ENCODE results near the gene GALR2. TPM values are rescaled to one million over a fixed set of nuclear protein-coding genes. Genes with fewer than 3 reads are reported as not detected.

GALR2 gene
- total RNA-seq, 2 experiments from 2014 or later: 0.59 to 1.0 TPM

GRCh38 chr17:76089680-76090516 lies 15.3 kb downstream of the GALR2 start:
- peaks cover 12% of the 10 kb centered on the region for H3K4me1 ChIP-seq (ENCODE audit: insufficient read depth, low read length)
- POLR2A ChIA-PET: interaction anchor here (0.9 to 1.4 kb wide), 2 partner anchors 11 to 13 kb away, joined by 3 to 4 read pairs; partner anchors contain the start of gene ZACN
- Mint-ChIP-seq H3K27ac (no peak overlapping the region), H3K4me1 (ENCODE audit: low read depth) (peaks cover 5% of the 10 kb centered on the region), H3K36me3 (ENCODE audit: low read depth) (peaks cover 92% of the 10 kb centered on the region), H3K4me3 (no peak overlapping the region), H3K27me3 (no peaks in the 10 kb centered on the region), H3K9me3 (no peaks in the 10 kb centered on the region)
- no peak overlapping the region for H3K27ac ChIP-seq (ENCODE audit: low read depth in 1 of 2, low read length in 2 of 2)
- no peak for TF ChIP-seq CTCF (IDR thresholded peaks at IDR 0.05)
- H3K27me3 ChIP-seq (ENCODE audit: control insufficient read depth in 1 of 2, insufficient read depth in 2 of 2, low read length in 2 of 2): no peaks in the 10 kb centered on the region
- no peaks in the 10 kb centered on the region for H3K9me3 ChIP-seq (ENCODE audit: control insufficient read depth in 1 of 2, insufficient read depth in 1 of 2, low read length in 2 of 2)
- DNase-seq: peak in 1 of 14 experiments; percentile 11
- H3K4me3 ChIP-seq (ENCODE audit: low read length): no peak overlapping the region
- intact Hi-C loops (cut with DNase I, micrococcal nuclease): no loop called here
- peaks cover 98% of the 10 kb centered on the region for H3K36me3 ChIP-seq (ENCODE audit: insufficient read depth, low read length)
- ATAC-seq (ENCODE audit: poor library complexity): no peak
- CTCF ChIA-PET: no interaction called here

GRCh38 chr17:76090517-76091129 lies 16.0 kb downstream of the GALR2 start:
- Mint-ChIP-seq H3K4me1 (ENCODE audit: low read depth) (peaks cover 5% of the 10 kb centered on the region), H3K9me3 (no peaks in the 10 kb centered on the region), H3K36me3 (ENCODE audit: low read depth) (peaks cover 86% of the 10 kb centered on the region), H3K27me3 (no peaks in the 10 kb centered on the region), H3K4me3 (no peak overlapping the region), H3K27ac (no peak overlapping the region)
- CTCF ChIA-PET: no interaction called here
- intact Hi-C loops (cut with DNase I, micrococcal nuclease): no loop called here
- Histone ChIP-seq H3K4me1 (ENCODE audit: insufficient read depth, low read length) (peaks cover 12% of the 10 kb centered on the region), H3K27ac (ENCODE audit: low read depth in 1 of 2, low read length in 2 of 2) (no peak overlapping the region), H3K4me3 (ENCODE audit: low read length) (no peak overlapping the region), H3K36me3 (ENCODE audit: insufficient read depth, low read length) (peaks cover 98% of the 10 kb centered on the region), H3K27me3 (ENCODE audit: control insufficient read depth in 1 of 2, insufficient read depth in 2 of 2, low read length in 2 of 2) (no peaks in the 10 kb centered on the region), H3K9me3 (ENCODE audit: control insufficient read depth in 1 of 2, insufficient read depth in 1 of 2, low read length in 2 of 2) (no peaks in the 10 kb centered on the region)
- POLR2A ChIA-PET: interaction anchor here (1.4 kb wide), 1 partner anchor 11 kb away, joined by 4 read pairs; the partner anchor contains the start of gene ZACN
- ATAC-seq (ENCODE audit: poor library complexity) (no peak), DNase-seq (peak in 1 of 14 experiments; percentile 7)
- no peak for TF ChIP-seq CTCF (IDR thresholded peaks at IDR 0.05)

GRCh38 chr17:76091526-76092286 lies 17.1 kb downstream of the GALR2 start:
- H3K36me3 ChIP-seq (ENCODE audit: insufficient read depth, low read length): peaks cover 98% of the 10 kb centered on the region
- H3K4me3 ChIP-seq (ENCODE audit: low read length): no peak overlapping the region
- Mint-ChIP-seq H3K36me3 (ENCODE audit: low read depth) (peaks cover 84% of the 10 kb centered on the region), H3K27ac (peak overlapping the region; percentile 83), H3K9me3 (no peaks in the 10 kb centered on the region), H3K27me3 (no peaks in the 10 kb centered on the region), H3K4me1 (ENCODE audit: low read depth) (peaks cover 5% of the 10 kb centered on the region), H3K4me3 (peak overlapping the region; percentile 30)
- no peaks in the 10 kb centered on the region for H3K9me3 ChIP-seq (ENCODE audit: control insufficient read depth in 1 of 2, insufficient read depth in 1 of 2, low read length in 2 of 2)
- CTCF ChIA-PET: no interaction called here
- H3K27ac ChIP-seq (ENCODE audit: low read depth in 1 of 2, low read length in 2 of 2): no peak overlapping the region
- peaks cover 12% of the 10 kb centered on the region for H3K4me1 ChIP-seq (ENCODE audit: insufficient read depth, low read length)
- POLR2A ChIA-PET: interaction anchor here (1.8 kb wide), 1 partner anchor 11 kb away, joined by 8 read pairs; the partner anchor contains the start of gene EXOC7
- DNase-seq (peak in 5 of 14 experiments; percentile 22 to 57 (median 36)), ATAC-seq (ENCODE audit: poor library complexity) (peak; percentile 79)
- no peaks in the 10 kb centered on the region for H3K27me3 ChIP-seq (ENCODE audit: control insufficient read depth in 1 of 2, insufficient read depth in 2 of 2, low read length in 2 of 2)
- TF ChIP-seq CTCF (IDR thresholded peaks at IDR 0.05): no peak
- intact Hi-C loops (cut with DNase I, micrococcal nuclease): no loop called here

All from CD4-positive, alpha-beta T cell (primary cell).